H1 (cell line): Measurements from ENCODE around the gene MUS81. TPM values are rescaled to one million over a fixed set of nuclear protein-coding genes. Genes with fewer than 3 reads are reported as not detected.

Source experiments
- CTCF ChIA-PET: fragments of 300-600 bp; sonication (Branson Sonifier 250); formaldehyde crosslinking; loops from one replicate; lab custom pipeline; 2021; ENCODE audit not compliant: partially characterized antibody; lab: Charles Lee
- POLR2A ChIA-PET: fragments of 300-600 bp; sonication (Branson Sonifier 250); formaldehyde crosslinking; loops from one replicate; lab custom pipeline; 2021; ENCODE audit warnings: inconsistent platforms; ENCODE audit not compliant: partially characterized antibody; lab: Charles Lee
- DNase-seq, 2 experiments: peaks; one replicate each; pipeline versions ENCODE4 v3.0.0 to v3.0.0-alpha.2; 2010 to 2022; ENCODE audit warnings: low spot score in 2 of 2, low read depth in 1 of 2, mixed read lengths in 1 of 2
- FAIRE-seq: peaks from 2 replicates; lab custom pipeline; 2011; peaks lifted over from hg19 to GRCh38; lab: Jason Lieb, UNC
- H2AFZ ChIP-seq: 2 replicates; pipeline ENCODE4 v1.8.1; 2012; ENCODE audit warnings: low read length, inconsistent platforms
- H2AK5ac ChIP-seq: 2 replicates; pipeline ENCODE4 v1.6.1; 2013; ENCODE audit warnings: low read depth, low read length
- H2BK120ac ChIP-seq: replicated peaks from 2 replicates; pipeline ENCODE3; 2013; ENCODE audit warnings: low read depth, low read length, inconsistent platforms
- H2BK12ac ChIP-seq: 2 replicates; pipeline ENCODE4 v1.6.1; 2013; ENCODE audit warnings: low read depth, low read length
- H2BK15ac ChIP-seq: 2 replicates; pipeline ENCODE4 v1.6.1; 2013; ENCODE audit warnings: low read length
- H2BK20ac ChIP-seq: 2 replicates; pipeline ENCODE4 v1.6.1; 2013; ENCODE audit warnings: low read length
- H2BK5ac ChIP-seq: 2 replicates; pipeline ENCODE4 v1.6.1; 2013; ENCODE audit warnings: low read depth, low read length
- H3K14ac ChIP-seq: 2 replicates; pipeline ENCODE4 v1.6.1; 2013; ENCODE audit warnings: inconsistent platforms; ENCODE audit not compliant: insufficient read length
- H3K18ac ChIP-seq: 2 replicates; pipeline ENCODE4 v1.6.1; 2013; ENCODE audit warnings: low read length; ENCODE audit errors: extremely low read depth
- H3K23ac ChIP-seq: 2 replicates; pipeline ENCODE4 v1.6.1; 2013; ENCODE audit warnings: inconsistent platforms; ENCODE audit not compliant: insufficient read length
- H3K23me2 ChIP-seq: 2 replicates; pipeline ENCODE4 v1.6.1; 2013; ENCODE audit warnings: low read depth, low read length
- H3K27ac ChIP-seq: 2 replicates; pipeline ENCODE4 v1.6.1; 2011; ENCODE audit warnings: low read depth, low read length, inconsistent platforms
- H3K27me3 ChIP-seq, 4 experiments: replicated peaks in 1 of 4; 1 replicate in 1 of 4; 2 replicates in 3 of 4; pipeline versions ENCODE4 v1.6.1 to v1.8.1; 2011 to 2013; ENCODE audit warnings: low read length in 3 of 4, mild to moderate bottlenecking in 3 of 4, inconsistent platforms in 2 of 4, mixed read lengths in 2 of 4, moderate library complexity in 1 of 4; ENCODE audit not compliant: control insufficient read depth in 3 of 4, insufficient read depth in 3 of 4; ENCODE audit errors: extremely low read depth in 1 of 4
- H3K36me3 ChIP-seq, 4 experiments: 2 replicates each; pipeline versions ENCODE4 v1.6.1 to v1.8.1; 2011 to 2013; ENCODE audit warnings: mild to moderate bottlenecking in 4 of 4, low read length in 3 of 4, moderate library complexity in 2 of 4, control low read depth in 1 of 4, inconsistent platforms in 1 of 4; ENCODE audit not compliant: insufficient read depth in 4 of 4, control insufficient read depth in 2 of 4
- H3K4ac ChIP-seq: replicated peaks from 2 replicates; pipeline ENCODE3; 2013; ENCODE audit warnings: low read length, low read depth, mixed read lengths, inconsistent platforms; ENCODE audit not compliant: insufficient read length
- H3K4me1 ChIP-seq, 4 experiments: replicated peaks in 1 of 4; 1 replicate in 1 of 4; 2 replicates in 3 of 4; pipeline versions ENCODE4 v1.6.1 to v1.8.1; 2011 to 2013; ENCODE audit warnings: low read length in 3 of 4, inconsistent platforms in 2 of 4, mixed read lengths in 1 of 4; ENCODE audit not compliant: insufficient read depth in 4 of 4, control insufficient read depth in 3 of 4
- H3K4me2 ChIP-seq, 2 experiments: 2 replicates each; pipeline versions ENCODE4 v1.6.1 to v1.8.1; 2011 to 2013; ENCODE audit warnings: low read depth in 2 of 2, low read length in 2 of 2, control low read depth in 1 of 2, inconsistent platforms in 1 of 2, mild to moderate bottlenecking in 1 of 2; ENCODE audit not compliant: insufficient read depth in 1 of 2
- H3K4me3 ChIP-seq, 4 experiments: fragments of 200-600, 300-600 bp in 1 of 4; sonication (generic), shearing (Covaris generic), sonication (Bioruptor Twin) in 1 of 4; 2 replicates each; pipeline versions ENCODE4 v1.5.1 to v1.8.1; 2011 to 2016; ENCODE audit warnings: low read length in 4 of 4, low read depth in 3 of 4, control low read depth in 2 of 4, inconsistent platforms in 2 of 4, mild to moderate bottlenecking in 2 of 4, mixed read lengths in 1 of 4, moderate library complexity in 1 of 4; ENCODE audit not compliant: insufficient read depth in 2 of 4; ENCODE audit errors: extremely low read depth in 1 of 4
- H3K56ac ChIP-seq: replicated peaks from 2 replicates; pipeline ENCODE3; 2013; ENCODE audit warnings: low read depth, mild to moderate bottlenecking, mixed read lengths, low read length, inconsistent platforms; ENCODE audit not compliant: insufficient read length
- H3K79me1 ChIP-seq: 2 replicates; pipeline ENCODE4 v1.6.1; 2013; ENCODE audit warnings: low read depth, low read length, control low read depth
- H3K79me2 ChIP-seq, 2 experiments: 2 replicates each; pipeline versions ENCODE4 v1.6.1 to v1.8.1; 2012 to 2013; ENCODE audit warnings: low read length in 2 of 2, mild to moderate bottlenecking in 2 of 2, inconsistent platforms in 1 of 2; ENCODE audit not compliant: insufficient read depth in 2 of 2, control insufficient read depth in 1 of 2
- H3K9ac ChIP-seq, 4 experiments: replicated peaks in 1 of 4; 1 replicate in 1 of 4; 2 replicates in 3 of 4; pipeline versions ENCODE4 v1.6.1 to v1.8.1; 2011 to 2013; ENCODE audit warnings: low read depth in 3 of 4, low read length in 3 of 4, control low read depth in 2 of 4, mild to moderate bottlenecking in 2 of 4, moderate library complexity in 2 of 4, inconsistent platforms in 1 of 4; ENCODE audit errors: extremely low read depth in 1 of 4
- H3K9me3 ChIP-seq, 2 experiments: 2 replicates each; pipeline versions ENCODE4 v1.6.1 to v1.8.1; 2012 to 2013; ENCODE audit warnings: mild to moderate bottlenecking in 2 of 2, moderate library complexity in 2 of 2, control low read depth in 1 of 2, inconsistent platforms in 1 of 2, low read depth in 1 of 2, low read length in 1 of 2, mixed read lengths in 1 of 2; ENCODE audit not compliant: insufficient read depth in 2 of 2
- H4K20me1 ChIP-seq, 2 experiments: replicated peaks in 1 of 2; 2 replicates each; pipeline versions ENCODE3 to v1.8.1; 2011 to 2013; ENCODE audit warnings: inconsistent platforms in 2 of 2, low read length in 2 of 2, mild to moderate bottlenecking in 1 of 2; ENCODE audit not compliant: insufficient read depth in 2 of 2, control insufficient read depth in 1 of 2
- H4K5ac ChIP-seq: 2 replicates; pipeline ENCODE4 v1.6.1; 2013; ENCODE audit warnings: low read length, low read depth, mixed read lengths, inconsistent platforms; ENCODE audit not compliant: insufficient read length
- H4K8ac ChIP-seq: 2 replicates; pipeline ENCODE4 v1.8.0; 2013; ENCODE audit warnings: mild to moderate bottlenecking, moderate library complexity, low read length, inconsistent platforms; ENCODE audit not compliant: insufficient read depth; ENCODE audit errors: extremely low read depth
- H4K91ac ChIP-seq: replicated peaks from 2 replicates; pipeline ENCODE3; 2013; ENCODE audit warnings: low read length, mixed read lengths, inconsistent platforms; ENCODE audit not compliant: insufficient read length
- CTCF ChIP-seq, 3 experiments: IDR thresholded peaks; 1 replicate in 2 of 3; 2 replicates in 1 of 3; pipeline versions ENCODE4 v1.5.1 to v1.6.1; 2011; ENCODE audit warnings: low read length in 3 of 3, mild to moderate bottlenecking in 3 of 3, inconsistent platforms in 2 of 3, low read depth in 1 of 3, moderate library complexity in 1 of 3; ENCODE audit not compliant: insufficient read depth in 1 of 3; ENCODE audit errors: control extremely low read depth in 1 of 3
- HDAC2 ChIP-seq, 2 experiments: fragments of 300-600 bp in 1 of 2; sonication (generic) in 1 of 2; IDR thresholded peaks; 2 replicates each; pipeline ENCODE4 v1.6.1; 2011 to 2012; ENCODE audit warnings: low read depth in 2 of 2, low read length in 2 of 2, mild to moderate bottlenecking in 2 of 2, moderate library complexity in 2 of 2, borderline replicate concordance in 1 of 2, inconsistent platforms in 1 of 2
- HDAC6 ChIP-seq: IDR thresholded peaks from one replicate; pipeline ENCODE4 v1.7.1; 2012; ENCODE audit warnings: low read depth, mild to moderate bottlenecking, inconsistent platforms, low read length, moderate library complexity
- JUN ChIP-seq: IDR thresholded peaks from 2 replicates; pipeline ENCODE4 v1.6.1; 2011; ENCODE audit warnings: low read depth, mild to moderate bottlenecking, improper control_type of control experiment, low read length
- MAFK ChIP-seq: IDR thresholded peaks from 2 replicates; pipeline ENCODE4 v1.6.1; 2012; ENCODE audit warnings: low read depth, mild to moderate bottlenecking, improper control_type of control experiment, low read length
- NANOG ChIP-seq: IDR thresholded peaks from 2 replicates; pipeline ENCODE4 v1.6.1; 2011; ENCODE audit warnings: low read length, low read depth, mild to moderate bottlenecking, inconsistent platforms; ENCODE audit not compliant: insufficient read depth, poor library complexity, severe bottlenecking
- SP2 ChIP-seq: IDR thresholded peaks from 2 replicates; pipeline ENCODE4 v1.6.1; 2012; ENCODE audit warnings: mild to moderate bottlenecking, low read length, inconsistent platforms
- WGBS, 2 experiments: shearing (Covaris generic) in 1 of 2; methylation state at CpG; one replicate each; pipeline versions ENCODE4 v1.1.6 to v1.1.7; 2013 to 2015; ENCODE audit warnings: low lambda C conversion rate in 2 of 2, mixed read lengths in 2 of 2, inconsistent platforms in 1 of 2, low coverage in 1 of 2, missing lambda C conversion rate in 1 of 2; ENCODE audit not compliant: insufficient replicate concordance in 2 of 2, insufficient coverage in 1 of 2, insufficient read length in 1 of 2; ENCODE audit errors: extremely low coverage in 1 of 2, missing lambda C conversion rate in 1 of 2; 5-methylcytosine and 5-hydroxymethylcytosine counted together
- polyA plus RNA-seq, 7 experiments: library from polyadenylated mRNA; depleted of rRNA in 3 of 7; stranded (reverse) in 5 of 7; unstranded in 2 of 7; fragments of >200 nt in 5 of 7; fragments of 200-250 nt in 2 of 7; gene quantifications; 1 replicate in 5 of 7; 2 replicates in 1 of 7; 4 replicates in 1 of 7; pipeline versions ENCODE4 v1.2.1 to v1.2.3, GENCODE V29; 2011 to 2013; ENCODE audit warnings: missing spikeins in 2 of 7, mixed read lengths in 2 of 7
- total RNA-seq: library from RNA; stranded (reverse); fragmentation: NEBNext Ultra II Directional; extraction: Animal tissue kit (Norgen Biotek cat#: 25700); gene quantifications from 2 replicates; pipeline ENCODE4 v1.2.1, GENCODE V29; 2021

The MUS81 gene
- total and polyA plus RNA-seq, 2 of the 8 experiments (the other 6 are each of a cell fraction or from before 2014, with no cell fraction given), result 30.2 to 31.5 TPM

GRCh38 chr11:65859095-65859811, 980 bp upstream of the MUS81 start:
- H2BK5ac ChIP-seq, result peak overlapping the region; percentile 98
- peaks cover 19 to 21% of the 10 kb centered on the region in 2 experiments for H4K20me1 ChIP-seq
- peak overlapping the region; percentile 99; the same call in 1 of the 2 replicates for H2BK12ac ChIP-seq
- peak overlapping the region; percentile 97; the same call in 1 of the 2 replicates for H4K8ac ChIP-seq
- H3K27ac ChIP-seq, result peak overlapping the region; percentile 96
- peak overlapping the region; percentile 98; the same call in 1 of the 2 replicates for H2BK15ac ChIP-seq
- peak overlapping the region; percentile 91 for H3K4ac ChIP-seq
- H4K5ac ChIP-seq, result peak overlapping the region; percentile 52
- no peak overlapping the region for H2AFZ ChIP-seq
- H2AK5ac ChIP-seq, result peak overlapping the region; percentile 84
- ChIA-PET CTCF (interaction anchor here (0.5 to 9.9 kb wide), 39 partner anchors 10 to 443 kb away, joined by 3 to 191 read pairs (median 4); partner anchors contain the start of genes BANF1, CCDC85B, CTSW and FIBP), POLR2A (interaction anchor here (0.6 to 39.7 kb wide), 46 partner anchors 3 to 279 kb away, joined by 3 to 1071 read pairs (median 4); partner anchors contain the start of genes AP5B1, BANF1, C11orf68 and CCDC85B)
- peak overlapping the region; percentile 51 for H3K14ac ChIP-seq
- DNase-seq (peak; percentile 99), FAIRE-seq (no peak)
- H3K23me2 ChIP-seq, result peaks cover 19% of the 10 kb centered on the region
- H3K9me3 ChIP-seq, result no peaks in the 10 kb centered on the region
- peak overlapping the region; percentile 99 for H3K18ac ChIP-seq
- H4K91ac ChIP-seq, result peak overlapping the region; percentile 96
- WGBS, 2 experiments, result 2% methylated on average over 37 of the region's 46 CpGs; no CpG with 5 or more reads in 1 of the 2 experiments
- peak overlapping the region; percentile 46 to 97 (median 94) for H3K9ac ChIP-seq
- H3K4me3 ChIP-seq, result peak overlapping the region; percentile 75 to 95 (median 86)
- no peak overlapping the region for H3K23ac ChIP-seq
- peaks cover 16% of the 10 kb centered on the region for H3K79me1 ChIP-seq
- H3K4me1 ChIP-seq, result peaks cover 0 to 15% (median 6%) of the 10 kb centered on the region in 4 experiments; a peak in 5 of 7 replicates
- no peak overlapping the region for H2BK120ac ChIP-seq
- H3K79me2 ChIP-seq, result peaks cover 15 to 36% of the 10 kb centered on the region in 2 experiments
- H3K4me2 ChIP-seq, result peak overlapping the region; percentile 95 to 97
- H3K27me3 ChIP-seq, result no peaks in the 10 kb centered on the region
- H2BK20ac ChIP-seq, result no peak overlapping the region
- peak overlapping the region; percentile 62 for H3K56ac ChIP-seq
- peaks cover 21 to 28% (median 25%) of the 10 kb centered on the region in 4 experiments for H3K36me3 ChIP-seq
- TF ChIP-seq NANOG (no peak), JUN (no peak), MAFK (no peak), HDAC6 (no peak), CTCF (IDR thresholded peaks at IDR 0.05; ENCODE audit: control extremely low read depth in 1 of 3, insufficient read depth in 1 of 3, low read depth in 1 of 3, low read length in 3 of 3) (peak in 2 of 3 experiments; percentile 28 to 48; a peak in 3 of 4 replicates), HDAC2 (IDR thresholded peaks at IDR 0.05; ENCODE audit: borderline replicate concordance in 1 of 2, low read depth in 2 of 2, low read length in 2 of 2) (peak in 1 of 2 experiments; percentile 0; a peak in 1 of 4 replicates), SP2 (no peak; the same call in 1 of the 2 replicates)
